ENCODE measurements around the gene HTT. TPM values are rescaled to one million over a fixed set of nuclear protein-coding genes. Genes with fewer than 3 reads are reported as not detected.

The HTT gene
- total RNA-seq, 2 donors from 2014 or later, result 37.8 to 97.8 TPM

DNA sequence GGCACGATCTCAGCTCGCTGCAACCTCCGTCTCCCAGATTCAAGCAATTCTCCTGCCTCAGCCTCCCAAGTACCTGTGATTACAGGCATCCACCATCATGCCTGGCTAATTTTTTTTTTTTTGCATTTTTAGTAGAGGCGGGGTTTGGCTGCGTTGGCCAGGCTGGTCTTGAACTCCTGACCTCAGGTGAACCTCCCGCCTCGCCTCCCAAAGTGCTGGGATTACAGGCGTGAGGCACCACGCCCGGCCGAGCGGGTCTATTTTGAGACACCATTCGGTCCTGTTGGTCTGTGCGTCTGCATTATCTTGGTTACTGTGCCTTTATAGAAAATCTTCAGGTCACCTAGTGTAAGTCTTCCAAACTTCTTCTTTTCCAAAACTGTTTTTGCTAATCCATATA lies 196.7 kb downstream of the HTT start:
- DNase-seq (ENCODE audit: low spot score), result no peak

DNA sequence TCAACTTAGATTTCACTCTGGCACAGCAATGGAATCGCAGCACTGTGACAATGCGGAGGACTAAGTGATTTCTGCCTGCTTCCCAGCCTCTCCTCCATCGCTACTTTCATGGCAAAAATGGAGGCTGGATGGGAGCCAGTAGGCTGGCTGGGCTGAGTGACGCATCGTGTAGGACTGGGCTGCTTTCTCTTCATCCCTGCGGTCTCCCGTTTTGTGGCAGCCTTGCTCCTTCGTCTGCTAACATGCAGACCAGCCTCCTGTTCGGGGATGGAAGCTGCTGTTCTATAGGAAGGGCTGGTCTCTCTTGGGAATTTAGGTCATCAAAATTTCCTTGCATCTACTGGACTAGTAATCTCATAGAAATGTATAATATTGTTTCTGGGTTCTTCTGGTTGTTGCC lies 202.5 kb downstream of the HTT start:
- DNase-seq (ENCODE audit: low spot score), result no peak
- no peaks in the 10 kb centered on the region for H3K4me1 ChIP-seq (replicated peaks)
- intact Hi-C loops (cut with DNase I), result no loop called here
- no peak overlapping the region for H3K4me3 ChIP-seq
- H3K36me3 ChIP-seq, result no peaks in the 10 kb centered on the region
- no peaks in the 10 kb centered on the region for H3K9me3 ChIP-seq
- no peaks in the 10 kb centered on the region for H3K27me3 ChIP-seq (replicated peaks; ENCODE audit: insufficient read depth)
- TF ChIP-seq, protein P1, sequence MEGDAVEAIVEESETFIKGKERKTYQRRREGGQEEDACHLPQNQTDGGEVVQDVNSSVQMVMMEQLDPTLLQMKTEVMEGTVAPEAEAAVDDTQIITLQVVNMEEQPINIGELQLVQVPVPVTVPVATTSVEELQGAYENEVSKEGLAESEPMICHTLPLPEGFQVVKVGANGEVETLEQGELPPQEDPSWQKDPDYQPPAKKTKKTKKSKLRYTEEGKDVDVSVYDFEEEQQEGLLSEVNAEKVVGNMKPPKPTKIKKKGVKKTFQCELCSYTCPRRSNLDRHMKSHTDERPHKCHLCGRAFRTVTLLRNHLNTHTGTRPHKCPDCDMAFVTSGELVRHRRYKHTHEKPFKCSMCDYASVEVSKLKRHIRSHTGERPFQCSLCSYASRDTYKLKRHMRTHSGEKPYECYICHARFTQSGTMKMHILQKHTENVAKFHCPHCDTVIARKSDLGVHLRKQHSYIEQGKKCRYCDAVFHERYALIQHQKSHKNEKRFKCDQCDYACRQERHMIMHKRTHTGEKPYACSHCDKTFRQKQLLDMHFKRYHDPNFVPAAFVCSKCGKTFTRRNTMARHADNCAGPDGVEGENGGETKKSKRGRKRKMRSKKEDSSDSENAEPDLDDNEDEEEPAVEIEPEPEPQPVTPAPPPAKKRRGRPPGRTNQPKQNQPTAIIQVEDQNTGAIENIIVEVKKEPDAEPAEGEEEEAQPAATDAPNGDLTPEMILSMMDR (IDR thresholded peaks at IDR 0.05), result no peak
- TF ChIP-seq POLR2A (IDR thresholded peaks at IDR 0.05) (no peak), POLR2AphosphoS5 (IDR thresholded peaks at IDR 0.05) (no peak)
- 72% methylated on average over 9 of the region's 9 CpGs for WGBS
- H3K27ac ChIP-seq, result no peak overlapping the region

More for the DNA sequence above, 196.7 kb downstream of the HTT start:
- H3K9me3 ChIP-seq, result no peaks in the 10 kb centered on the region
- no peak overlapping the region for H3K4me3 ChIP-seq
- H3K36me3 ChIP-seq, result no peaks in the 10 kb centered on the region
- H3K4me1 ChIP-seq (replicated peaks), result no peaks in the 10 kb centered on the region
- TF ChIP-seq POLR2A (IDR thresholded peaks at IDR 0.05), result no peak
- TF ChIP-seq, protein P1 (IDR thresholded peaks at IDR 0.05), result no peak
- TF ChIP-seq POLR2AphosphoS5 (IDR thresholded peaks at IDR 0.05), result no peak
- no peaks in the 10 kb centered on the region for H3K27me3 ChIP-seq (replicated peaks; ENCODE audit: insufficient read depth)
- WGBS, result 92% methylated on average over 14 of the region's 14 CpGs
- no peak overlapping the region for H3K27ac ChIP-seq
- intact Hi-C loops (cut with DNase I), result no loop called here

DNA sequence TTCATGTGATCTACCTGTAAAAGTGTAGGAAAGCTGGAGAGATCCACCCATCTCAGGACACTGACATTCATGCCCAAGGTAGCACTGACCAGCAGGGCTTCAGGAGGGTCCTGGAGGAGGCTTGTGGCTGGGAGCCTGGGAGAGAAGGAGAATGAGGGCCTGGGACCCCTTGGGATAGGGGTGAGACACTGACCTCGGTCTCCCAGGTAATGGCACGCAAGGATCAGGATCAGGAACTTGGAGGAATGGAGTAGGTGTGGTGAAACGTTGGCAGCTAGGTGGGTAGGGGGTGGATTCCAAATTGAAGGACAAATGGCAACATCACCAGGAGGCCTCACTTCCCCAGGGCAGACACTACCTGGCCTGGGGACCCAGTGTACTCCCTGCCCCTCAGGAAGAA lies 206.0 kb downstream of the HTT start:
- no peak for DNase-seq (ENCODE audit: low spot score)
- Histone ChIP-seq H3K4me1 (replicated peaks) (no peaks in the 10 kb centered on the region), H3K27ac (no peak overlapping the region), H3K4me3 (no peak overlapping the region), H3K36me3 (no peaks in the 10 kb centered on the region), H3K9me3 (no peaks in the 10 kb centered on the region), H3K27me3 (replicated peaks; ENCODE audit: insufficient read depth) (no peaks in the 10 kb centered on the region)
- 86% methylated on average over 3 of the region's 3 CpGs for WGBS
- TF ChIP-seq POLR2AphosphoS5 (IDR thresholded peaks at IDR 0.05) (no peak), POLR2A (IDR thresholded peaks at IDR 0.05) (no peak)
- TF ChIP-seq, protein P1 (IDR thresholded peaks at IDR 0.05), result no peak
- intact Hi-C loops (cut with DNase I), result no loop called here

DNA sequence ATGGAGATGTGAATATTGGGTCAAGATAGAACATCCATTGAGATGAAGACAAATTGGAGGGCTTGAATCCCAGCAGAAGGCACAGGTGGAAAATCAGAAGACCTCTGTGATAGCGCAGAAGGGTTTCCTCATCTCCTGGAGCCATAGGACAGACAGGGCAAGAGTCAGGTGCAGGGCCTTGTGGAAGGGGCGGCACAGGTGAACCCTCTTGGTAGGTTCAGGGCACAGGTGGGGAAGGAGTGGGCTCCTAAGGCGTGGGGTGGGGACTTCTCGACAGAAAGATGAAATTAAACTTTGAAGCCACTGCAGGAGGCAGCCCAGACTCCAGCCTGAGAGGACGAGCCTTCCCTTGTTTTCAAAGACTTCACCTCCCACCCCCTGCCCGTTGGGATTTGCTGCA lies 209.0 kb downstream of the HTT start:
- no peak for DNase-seq (ENCODE audit: low spot score)
- no peak overlapping the region for H3K4me3 ChIP-seq
- H3K36me3 ChIP-seq, result no peaks in the 10 kb centered on the region
- no peaks in the 10 kb centered on the region for H3K9me3 ChIP-seq
- TF ChIP-seq, protein P1 (IDR thresholded peaks at IDR 0.05), result no peak
- TF ChIP-seq POLR2AphosphoS5 (IDR thresholded peaks at IDR 0.05), result no peak
- TF ChIP-seq POLR2A (IDR thresholded peaks at IDR 0.05), result no peak
- no peaks in the 10 kb centered on the region for H3K4me1 ChIP-seq (replicated peaks)
- 81% methylated on average over 6 of the region's 6 CpGs for WGBS
- intact Hi-C loops (cut with DNase I), result no loop called here
- H3K27ac ChIP-seq, result no peak overlapping the region
- H3K27me3 ChIP-seq (replicated peaks; ENCODE audit: insufficient read depth), result no peaks in the 10 kb centered on the region

DNA sequence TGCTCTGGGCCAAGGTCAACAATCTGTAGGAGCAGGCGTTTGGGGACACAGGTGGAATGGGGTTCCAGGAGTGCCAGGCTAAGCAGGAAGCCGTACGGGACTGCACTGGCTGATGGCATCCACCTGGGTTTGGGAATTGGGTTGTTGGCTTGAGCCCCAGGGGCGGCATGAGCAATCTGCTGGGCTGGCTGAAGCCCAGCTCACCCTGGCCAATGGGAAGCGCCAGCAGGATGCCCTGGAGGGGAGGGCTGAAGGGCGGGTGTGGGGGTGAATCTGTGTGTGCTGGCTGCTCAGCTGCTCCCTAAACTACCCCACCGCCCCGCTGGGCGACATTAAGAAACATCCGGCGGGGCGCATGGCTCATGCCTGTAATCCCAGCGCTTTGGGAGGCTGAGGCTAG lies 209.4 kb downstream of the HTT start:
- Histone ChIP-seq H3K27me3 (replicated peaks; ENCODE audit: insufficient read depth) (no peaks in the 10 kb centered on the region), H3K4me1 (replicated peaks) (no peaks in the 10 kb centered on the region), H3K27ac (no peak overlapping the region), H3K4me3 (no peak overlapping the region), H3K9me3 (no peaks in the 10 kb centered on the region), H3K36me3 (no peaks in the 10 kb centered on the region)
- intact Hi-C loops (cut with DNase I), result no loop called here
- no peak for DNase-seq (ENCODE audit: low spot score)
- 63% methylated on average over 13 of the region's 13 CpGs for WGBS
- TF ChIP-seq, protein P1 (IDR thresholded peaks at IDR 0.05), result no peak
- no peak for TF ChIP-seq POLR2A (IDR thresholded peaks at IDR 0.05)
